Umbilical cord (tissue), 2 donors: Measurements from ENCODE around the gene GPRIN3. TPM values are rescaled to one million over a fixed set of nuclear protein-coding genes. Genes with fewer than 3 reads are reported as not detected.
"Not testable (repeated sequence)": the region's sequence is repeated elsewhere in the genome, so short reads cannot be mapped to it uniquely, and the experiment has no call there.

ENCODE experiments used
- DNase-seq: peaks from one replicate; pipeline ENCODE4 v3.0.0-alpha.2; 2015; ENCODE audit warnings: low spot score
- total RNA-seq: library from RNA; depleted of rRNA; stranded (reverse); fragments of >200 nt; gene quantifications from one replicate; pipeline ENCODE4 v1.2.3, GENCODE V29; 2014; ENCODE audit warnings: low replicate concordance; ENCODE audit not compliant: insufficient read depth

GPRIN3 gene
- total RNA-seq, 1 donor from 2014 or later = 6.3 TPM

DNA sequence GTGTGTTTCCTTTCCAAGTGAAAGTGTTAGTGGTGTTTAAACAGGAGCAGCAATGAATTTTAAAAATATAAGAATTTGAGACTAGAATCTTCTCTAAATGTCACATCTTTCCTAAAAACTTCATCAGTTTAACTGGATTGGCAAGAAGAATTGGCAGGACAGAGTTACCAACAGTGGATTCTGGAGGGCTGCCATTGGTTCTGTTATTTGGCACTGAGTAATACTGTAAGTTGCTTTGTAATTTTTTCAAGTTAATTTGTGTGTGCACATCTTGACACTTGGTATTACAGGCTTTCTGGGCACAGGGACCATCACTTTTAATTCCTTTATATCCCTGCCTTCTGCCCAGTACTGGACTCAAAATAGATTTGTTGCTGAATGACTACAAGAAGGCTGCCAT is 4.5 kb upstream of the GPRIN3 start:
- DNase-seq = no peak

DNA sequence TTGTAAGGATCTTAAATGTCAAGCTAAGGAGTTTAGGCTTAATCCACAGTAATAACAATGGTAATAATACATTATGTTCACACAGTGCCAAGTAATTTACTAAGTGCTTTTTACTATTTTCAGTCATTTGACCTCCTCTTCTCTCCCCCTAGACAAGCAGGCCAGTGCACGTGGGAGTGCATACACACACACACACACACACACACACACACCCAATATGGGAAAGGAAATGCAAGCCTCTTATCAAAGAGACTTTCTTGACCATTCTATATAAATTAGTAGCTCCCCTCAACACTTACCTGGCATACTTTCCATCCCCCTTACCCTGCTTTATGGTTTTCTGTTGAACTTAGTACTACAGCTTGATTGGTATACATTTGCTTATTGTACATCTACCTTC is 3.8 kb upstream of the GPRIN3 start:
- no peak for DNase-seq

DNA sequence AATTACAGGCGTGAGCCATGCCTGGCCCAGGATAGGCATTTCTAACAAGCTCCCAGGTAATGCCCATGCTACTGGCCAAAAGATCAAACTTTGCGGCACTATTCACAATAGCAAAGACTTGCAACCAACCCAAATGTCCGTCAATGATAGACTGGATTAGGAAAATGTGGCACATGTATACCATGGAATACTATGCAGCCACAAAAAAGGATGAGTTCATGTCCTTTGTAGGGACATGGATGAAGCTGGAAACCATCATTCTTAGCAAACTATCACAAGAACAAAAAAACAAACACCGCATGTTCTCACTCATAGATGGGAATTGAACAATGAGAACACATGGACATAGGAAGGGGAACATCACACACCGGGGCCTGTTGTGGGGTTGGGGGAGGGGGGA is 1.6 kb upstream of the GPRIN3 start:
- not testable (repeated sequence) for DNase-seq

DNA sequence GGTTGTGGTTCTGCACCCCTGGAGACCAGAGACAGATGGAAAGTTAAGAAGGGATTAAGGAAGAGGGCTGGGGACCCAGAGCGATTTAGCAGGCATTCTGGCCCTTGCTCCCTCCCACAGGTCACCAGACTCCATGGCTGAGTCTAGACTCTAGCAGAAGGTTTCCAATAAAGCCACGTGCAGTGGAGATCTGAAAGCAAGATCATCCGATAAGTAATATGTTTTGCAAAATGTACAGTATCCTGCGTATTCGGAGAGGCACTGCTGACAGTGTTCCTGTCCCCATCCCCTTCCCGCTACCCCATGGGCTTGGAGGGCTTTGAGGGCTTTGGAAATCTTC is 531 bp upstream of the GPRIN3 start:
- DNase-seq = no peak

DNA sequence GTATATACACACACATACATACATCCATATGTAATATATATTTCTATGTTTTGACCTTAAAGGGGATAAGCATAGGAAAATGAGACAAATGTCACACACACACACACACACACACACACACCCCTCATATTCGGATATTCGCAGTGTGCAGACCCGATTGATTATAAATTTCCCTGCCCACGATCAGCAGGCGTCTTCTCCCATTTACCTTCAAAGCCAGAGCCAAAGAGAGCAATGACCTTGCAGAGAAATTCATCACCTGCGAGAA is 488 bp downstream of the GPRIN3 start:
- no peak for DNase-seq

DNA sequence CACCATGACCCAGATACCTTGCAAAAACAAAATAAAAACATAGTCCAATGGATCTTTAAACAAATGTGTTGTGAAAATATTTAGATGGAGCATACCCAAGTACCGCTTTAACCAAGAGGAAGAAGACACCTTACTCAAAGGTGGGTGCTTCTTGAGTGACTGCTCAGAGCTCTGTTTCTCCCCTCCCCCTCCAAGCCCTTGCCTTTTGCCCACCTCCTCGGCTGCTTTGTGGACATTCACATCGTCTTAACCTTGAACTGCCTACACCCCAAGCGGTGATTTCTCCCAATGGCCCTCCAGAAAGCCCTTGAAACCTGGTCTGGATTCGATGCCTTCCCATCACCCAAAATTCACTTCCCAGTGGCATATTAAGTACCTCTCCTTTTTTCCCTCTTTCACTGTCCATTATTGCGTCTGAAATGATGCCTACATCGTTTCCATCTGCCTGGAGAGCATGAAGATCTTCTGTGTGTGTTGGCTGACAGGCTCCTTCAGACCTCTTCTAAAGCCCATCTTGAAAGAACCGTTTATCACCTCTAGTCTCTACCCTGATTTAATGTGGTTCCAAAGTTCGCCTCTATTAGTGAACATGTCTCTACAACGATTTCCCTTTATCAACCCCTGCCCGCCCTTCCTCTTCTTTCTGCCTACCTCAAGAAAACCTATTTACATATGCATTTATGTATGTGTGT is 968 bp downstream of the GPRIN3 start:
- no peak for DNase-seq

DNA sequence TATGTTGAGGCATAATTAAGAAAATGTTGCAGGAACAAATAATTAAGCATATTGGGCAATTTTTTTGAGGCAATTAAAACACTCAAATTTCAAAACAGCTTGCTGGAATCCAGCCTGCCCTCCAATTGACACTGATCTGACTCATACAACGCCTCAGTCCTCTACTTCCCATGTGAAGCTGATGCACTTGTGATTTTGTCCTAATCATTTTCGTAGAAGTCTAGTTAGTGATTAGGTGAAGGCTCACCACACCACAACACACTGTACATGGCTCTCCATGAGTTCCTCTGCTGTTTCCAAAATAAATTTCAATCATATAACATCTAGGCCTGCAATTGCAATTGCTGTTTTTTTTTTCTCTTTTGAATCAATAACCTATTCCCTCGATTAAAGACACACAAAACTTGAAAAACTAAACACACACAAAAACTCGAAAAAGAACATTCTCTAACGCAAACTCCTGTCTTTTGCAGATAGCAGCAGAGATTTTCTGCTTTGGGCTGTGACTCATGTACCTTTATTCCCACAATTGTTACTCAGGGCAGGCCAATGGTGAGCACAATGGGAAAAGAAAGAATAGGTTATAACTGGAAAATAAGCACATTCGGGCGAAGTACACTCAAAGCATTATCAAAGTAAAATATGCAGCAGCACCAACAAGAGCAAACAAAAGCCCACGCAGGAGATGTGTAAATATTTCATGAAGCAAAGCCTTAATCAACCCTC is 1.7 kb downstream of the GPRIN3 start:
- DNase-seq = no peak

DNA sequence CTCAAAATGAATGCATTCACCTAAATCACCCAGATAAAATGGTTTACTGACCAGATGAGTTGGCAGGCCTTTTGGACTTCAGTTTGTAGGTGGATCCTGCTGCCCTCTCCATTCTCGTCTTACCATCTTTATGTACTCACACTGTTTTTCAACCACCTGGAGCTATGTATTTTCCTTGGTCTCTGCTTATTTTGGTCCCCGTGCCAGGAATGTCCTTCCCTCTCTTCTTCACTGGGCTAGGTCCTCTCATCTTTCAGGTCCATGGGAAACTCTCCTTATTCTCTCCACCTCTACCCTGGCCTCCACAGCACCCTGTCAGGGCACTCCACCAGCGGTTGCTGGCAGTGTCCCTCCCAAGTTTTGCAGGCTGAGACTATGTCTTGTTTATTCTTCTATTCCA is 2.6 kb downstream of the GPRIN3 start:
- DNase-seq = no peak

DNA sequence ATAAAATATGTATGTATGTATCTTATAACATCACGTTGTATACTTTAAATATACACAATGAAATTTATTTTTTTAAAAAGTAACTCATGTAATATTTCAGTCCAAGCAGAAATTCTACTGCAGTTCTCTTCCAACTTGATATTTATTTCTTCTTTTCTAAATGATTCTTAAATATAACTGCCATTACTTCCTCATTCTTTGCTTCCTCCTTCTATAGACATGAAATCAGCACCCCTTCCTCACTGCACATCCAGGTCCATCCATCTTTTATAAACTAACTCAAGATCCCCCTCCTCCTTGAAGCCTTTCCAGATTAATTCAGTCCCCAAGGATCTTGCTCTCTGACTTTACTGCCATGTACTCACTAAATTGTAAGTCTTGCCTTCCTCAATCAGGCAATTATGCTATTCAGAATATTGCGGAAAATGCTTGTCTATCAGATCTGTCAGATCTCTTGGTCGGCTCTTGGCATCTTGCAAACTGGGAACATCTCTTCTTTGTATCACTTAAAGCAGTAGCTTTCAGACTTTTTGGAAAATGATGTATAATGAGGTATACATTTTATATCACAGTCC is 3.7 kb downstream of the GPRIN3 start:
- no peak for DNase-seq

DNA sequence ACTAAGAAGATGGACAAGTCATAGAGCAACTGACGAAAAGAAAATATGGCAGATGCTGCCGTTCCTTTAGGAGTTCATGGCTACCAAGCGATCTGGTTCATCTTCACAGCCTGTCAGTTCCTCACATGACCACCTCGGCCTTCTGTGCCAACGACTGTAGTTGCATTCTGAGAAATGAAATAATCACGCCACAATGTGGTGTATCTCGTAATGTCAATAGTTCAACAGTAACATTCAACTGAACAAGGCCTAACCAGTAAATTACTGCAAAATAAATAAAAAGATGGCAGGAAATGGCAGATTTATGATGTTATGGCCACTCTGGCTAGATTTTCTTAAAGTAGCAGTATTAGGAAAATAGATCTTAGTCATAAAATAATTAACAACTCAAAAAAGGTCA is 4.4 kb downstream of the GPRIN3 start:
- DNase-seq = no peak

DNA sequence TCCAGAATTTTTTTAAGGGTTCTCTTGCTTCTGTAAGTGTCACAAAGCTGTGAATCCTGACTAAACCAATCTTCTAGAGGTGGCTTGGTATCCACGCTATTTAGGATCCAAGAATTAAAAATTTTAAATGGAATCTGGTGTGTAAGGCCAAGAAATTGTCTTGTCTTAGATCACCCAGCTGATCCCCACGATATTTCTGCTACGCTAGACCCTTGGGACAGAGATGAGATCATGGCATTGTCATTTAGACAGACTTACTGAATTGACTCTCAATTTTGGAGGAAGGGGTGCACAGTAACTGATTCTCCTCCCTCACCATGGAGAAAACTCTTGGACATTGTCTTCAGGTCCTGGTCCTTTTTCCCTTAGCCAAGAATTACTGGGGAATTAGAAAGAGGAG is 5.7 kb downstream of the GPRIN3 start:
- DNase-seq = no peak

DNA sequence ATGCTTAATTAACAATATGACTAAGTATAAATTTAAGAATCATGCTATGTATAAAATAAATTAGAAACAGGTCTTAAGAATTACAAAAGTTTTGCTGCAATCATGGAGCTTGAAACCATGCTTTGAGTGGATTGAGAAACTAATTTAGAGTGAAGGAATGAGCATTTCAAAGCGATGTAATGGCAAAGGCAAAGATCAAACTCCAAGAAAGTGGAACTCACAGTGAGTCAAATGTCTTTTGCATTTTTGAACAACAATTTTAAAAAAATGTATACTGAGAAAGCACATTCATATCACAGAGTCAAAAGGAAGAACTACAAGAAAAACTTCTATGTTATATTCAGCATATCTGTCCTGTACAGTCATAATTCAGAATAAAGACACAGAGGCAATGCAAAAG is 6.6 kb downstream of the GPRIN3 start:
- no peak for DNase-seq

DNA sequence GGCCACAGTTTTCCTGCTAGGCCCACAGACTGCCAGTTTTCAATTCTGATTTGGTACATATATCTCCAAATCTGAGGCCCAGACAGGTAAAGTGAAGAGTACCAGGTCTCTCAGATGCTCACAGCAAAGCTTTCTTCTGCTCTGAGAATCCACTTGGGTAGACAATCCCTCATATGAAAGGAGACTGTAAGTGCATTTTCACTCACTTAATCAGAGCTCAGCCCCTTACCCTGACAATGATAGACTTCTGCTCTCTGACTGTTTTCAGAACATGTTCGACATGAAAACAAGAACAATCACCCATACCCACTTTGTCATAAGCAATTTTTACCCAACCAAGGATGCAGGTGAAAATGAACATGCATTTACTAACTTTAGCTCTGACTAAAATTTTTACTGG is 7.1 kb downstream of the GPRIN3 start:
- no peak for DNase-seq

DNA sequence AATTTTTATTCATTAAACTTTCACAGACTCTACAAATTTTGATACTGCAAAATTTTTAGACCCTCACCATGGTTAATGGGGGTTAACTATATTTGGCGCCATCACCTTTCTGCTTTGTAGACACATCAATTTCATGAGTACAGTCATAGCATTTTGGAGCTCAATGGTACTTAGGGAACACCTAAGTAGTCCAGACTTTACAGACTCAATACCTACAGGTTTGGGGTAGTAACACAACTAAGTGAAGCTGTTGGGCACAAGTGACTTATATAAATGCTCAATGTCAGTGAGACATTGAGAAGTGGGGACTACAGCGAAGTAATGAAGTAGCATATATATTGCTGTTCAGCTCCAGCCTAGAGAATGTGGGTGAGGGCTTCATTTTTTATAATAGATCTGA is 7.5 kb downstream of the GPRIN3 start:
- DNase-seq = no peak

DNA sequence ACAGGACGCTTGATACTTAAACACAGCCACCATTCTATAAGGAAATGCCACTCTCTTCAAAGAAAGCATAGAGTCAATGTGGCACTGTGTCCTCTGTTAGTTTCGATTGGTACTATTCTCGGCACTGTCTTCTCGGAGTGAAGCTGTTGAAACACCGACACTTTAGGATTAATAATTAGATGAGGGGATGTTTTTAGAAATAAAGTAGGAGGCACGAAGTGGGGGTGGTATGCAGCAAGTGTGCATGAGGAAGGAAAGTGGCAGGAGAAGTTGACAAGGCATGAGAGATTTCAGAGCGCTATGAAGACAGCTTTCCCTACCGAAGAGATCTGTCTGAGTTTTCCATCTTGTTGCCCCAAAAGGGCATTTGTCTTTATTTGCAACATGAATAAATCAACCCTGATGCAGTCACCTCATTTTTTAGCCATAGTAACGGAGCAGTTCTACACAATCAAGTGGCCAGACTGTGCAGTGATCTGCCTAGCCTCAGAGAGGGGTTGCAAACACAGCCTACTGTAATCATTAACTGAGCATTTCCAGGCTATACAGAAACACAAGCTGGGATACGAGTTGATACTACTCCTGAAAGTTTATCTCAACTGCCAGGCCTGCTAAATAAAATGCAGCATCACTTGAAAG is 8.3 kb downstream of the GPRIN3 start:
- DNase-seq = no peak

DNA sequence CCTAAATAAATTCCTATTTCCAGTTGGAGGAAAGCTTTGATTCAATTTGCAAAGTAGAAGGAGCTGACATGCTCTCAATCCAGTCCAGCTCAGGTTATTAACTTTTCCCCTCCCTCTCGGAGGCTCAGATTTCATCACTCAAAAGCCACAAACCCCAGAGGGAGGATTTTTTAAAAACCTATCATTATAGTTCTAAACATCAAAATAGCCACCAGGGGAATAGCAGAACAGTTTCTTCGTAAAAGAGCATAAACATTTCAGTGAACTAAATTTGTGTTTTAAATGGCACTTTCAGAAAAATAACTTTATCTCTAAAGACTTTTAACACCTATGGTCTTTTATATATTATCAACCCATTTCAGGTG is 8.8 kb downstream of the GPRIN3 start:
- no peak for DNase-seq

DNA sequence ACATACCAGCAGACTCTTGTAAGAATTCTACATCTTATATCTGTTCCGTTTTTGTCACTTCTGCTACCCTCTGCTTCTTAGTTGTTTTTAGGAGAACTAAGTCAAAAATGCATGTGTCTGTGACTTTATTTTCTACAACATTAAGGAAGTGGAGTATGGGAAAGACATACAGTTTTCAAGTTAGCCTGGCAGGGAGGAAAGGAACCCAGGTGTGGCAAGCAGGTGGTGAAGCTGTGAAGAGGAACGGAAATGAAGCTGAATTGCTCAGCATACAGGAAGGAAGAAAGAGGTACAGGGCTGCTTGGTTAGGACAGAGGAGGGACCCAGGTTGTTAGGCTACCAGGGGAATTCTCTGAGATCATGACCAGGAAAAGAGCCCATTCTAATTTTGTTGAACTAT is 9.4 kb downstream of the GPRIN3 start:
- peak; percentile 12 for DNase-seq

DNA sequence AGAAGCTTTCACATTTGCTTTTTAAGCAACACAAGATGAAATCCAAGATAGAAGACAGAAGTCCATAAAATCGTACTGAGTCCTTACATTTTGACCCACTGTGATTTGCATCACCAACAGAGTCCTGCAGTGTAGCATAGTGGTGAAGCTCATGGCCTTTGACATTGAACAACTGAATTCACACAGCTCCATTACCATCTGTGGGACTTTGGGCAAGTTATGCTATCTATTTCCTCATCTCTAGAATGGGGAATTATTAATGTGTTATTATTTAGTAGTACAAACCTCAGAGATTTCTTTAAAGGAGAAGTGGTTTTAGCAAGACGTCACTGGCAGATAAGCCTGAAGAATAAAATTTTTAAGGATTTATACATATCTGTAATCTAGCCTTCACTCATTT is 10.7 kb downstream of the GPRIN3 start:
- DNase-seq = no peak

DNA sequence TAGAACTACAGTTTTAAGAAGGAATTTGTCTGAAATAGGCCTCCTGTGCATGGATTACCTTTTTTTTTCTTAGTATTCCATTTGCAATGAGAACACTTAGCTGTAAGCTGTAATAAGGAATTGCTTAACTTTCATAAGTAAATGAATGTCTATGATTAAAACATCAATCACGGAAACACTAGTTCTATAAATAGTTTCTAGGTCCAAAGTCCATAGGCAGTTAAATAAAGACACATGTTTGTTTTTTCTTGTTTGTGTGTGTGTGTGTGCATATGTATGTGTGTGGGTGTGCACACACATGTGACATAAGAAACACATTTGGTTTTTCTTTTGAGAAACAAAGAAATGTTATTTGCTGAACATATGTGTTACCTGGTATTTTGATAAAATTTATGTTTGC is 11.2 kb downstream of the GPRIN3 start:
- no peak for DNase-seq

DNA sequence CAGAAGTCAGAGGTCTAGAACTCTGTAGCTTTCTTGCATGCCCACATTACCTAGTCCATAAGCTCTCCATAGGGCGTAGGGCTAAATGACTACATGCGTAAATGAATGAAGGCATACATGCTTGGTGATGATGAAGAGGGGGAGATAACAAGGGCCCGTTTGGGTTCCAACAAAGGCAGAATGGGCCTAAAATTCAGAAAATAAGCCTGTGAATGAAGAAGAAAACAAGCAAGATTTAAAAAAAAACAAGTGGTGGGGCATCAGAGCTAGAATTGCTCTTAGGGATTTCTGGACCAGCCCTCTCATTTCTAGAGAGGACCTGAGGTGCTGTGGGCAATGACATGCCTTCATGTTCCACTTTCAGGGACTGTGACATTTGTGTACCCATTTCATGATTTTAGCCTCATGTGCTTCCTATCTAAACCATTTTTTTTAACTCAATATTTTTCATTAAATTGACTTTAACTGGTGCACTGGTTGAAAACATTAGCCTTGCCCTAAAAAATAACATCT is 12.1 kb downstream of the GPRIN3 start:
- DNase-seq = no peak

DNA sequence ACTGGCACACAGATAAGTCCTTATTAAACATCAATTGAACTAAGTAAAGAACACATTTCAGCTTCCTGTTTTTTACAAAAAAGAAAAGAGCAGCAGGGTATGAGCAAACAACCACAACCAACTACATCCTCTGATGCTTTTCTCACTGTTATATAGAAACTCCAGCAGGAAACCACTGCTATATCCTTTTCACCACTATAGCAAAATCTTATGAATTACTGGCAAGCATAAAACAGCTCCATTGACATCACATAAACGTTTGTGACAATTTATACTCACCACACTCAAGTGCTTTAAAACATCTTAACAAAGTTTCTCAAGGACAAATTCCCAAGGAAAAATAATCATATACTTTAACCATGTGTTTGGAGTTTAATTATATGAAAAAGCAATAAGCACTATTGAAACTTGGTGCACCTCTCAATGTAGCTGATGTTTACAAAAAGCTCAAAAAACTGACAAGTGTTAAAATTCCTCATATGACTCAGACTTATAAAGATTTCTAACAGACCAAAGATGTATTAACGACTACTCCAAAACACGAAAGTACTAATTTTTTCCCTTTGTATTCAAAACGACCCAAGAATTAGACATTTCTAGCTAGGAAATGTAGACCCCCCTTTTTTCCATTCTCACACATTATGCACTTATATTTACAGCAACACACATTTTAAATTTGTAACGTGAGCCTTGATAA is 12.9 kb downstream of the GPRIN3 start:
- DNase-seq = no peak

DNA sequence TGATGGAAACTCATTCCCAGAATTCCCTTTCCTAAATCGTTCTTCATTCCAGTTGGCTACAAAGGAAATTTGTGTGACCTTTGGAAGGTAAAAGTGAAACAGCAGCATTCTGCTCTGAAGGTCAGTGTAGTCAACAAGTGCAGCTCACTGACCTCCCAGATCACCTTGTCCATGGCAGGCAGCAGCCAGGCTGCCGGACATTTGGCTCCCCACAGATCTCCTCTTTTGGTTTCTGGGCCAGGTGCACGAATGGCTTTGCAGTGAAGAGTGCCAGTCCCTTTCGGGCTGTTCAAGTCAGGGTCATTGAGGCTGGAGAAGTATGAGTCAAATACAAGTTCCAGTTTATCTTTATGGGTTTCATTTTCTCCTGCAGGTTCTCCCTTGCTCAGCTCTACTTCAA is 14.3 kb downstream of the GPRIN3 start:
- no peak for DNase-seq
